Caco-2 (cell line): ENCODE data around the gene MYH13. TPM values are rescaled to one million over a fixed set of nuclear protein-coding genes. Genes with fewer than 3 reads are reported as not detected.

Experiments used
- BruUV-seq: library from RNA; stranded (reverse); fragments of 400-500 nt; replicated peaks from 2 replicates; lab custom pipeline; 2021; lab: Mats Ljungman, UMichigan
- CTCF ChIA-PET: fragments of 300-600 bp; sonication (Branson Sonifier 250); formaldehyde crosslinking; loops from one replicate; lab custom pipeline; 2022; ENCODE audit warnings: antibody characterized with exemption; lab: Charles Lee
- POLR2A ChIA-PET: fragments of 300-600 bp; sonication (Branson Sonifier 250); formaldehyde crosslinking; loops from one replicate; lab custom pipeline; 2022; ENCODE audit warnings: antibody characterized with exemption; lab: Charles Lee
- DNase-seq, 2 experiments: peaks; one replicate each; pipeline versions ENCODE4 v3.0.0 to v3.0.0-alpha.2; 2020 to 2022
- H3K27me3 ChIP-seq: replicated peaks from 2 replicates; pipeline ENCODE4 v1.6.0; 2011; ENCODE audit warnings: low read length; ENCODE audit not compliant: control insufficient read depth, insufficient read depth
- H3K36me3 ChIP-seq: 2 replicates; pipeline ENCODE4 v1.5.1; 2011; ENCODE audit warnings: low read length; ENCODE audit not compliant: control insufficient read depth, insufficient read depth
- H3K4me1 ChIP-seq: fragments of 250-450 bp; sonication (Bioruptor Pico); 2 replicates; pipeline ENCODE4 v1.5.1; 2020; ENCODE audit warnings: mild to moderate bottlenecking
- H3K4me3 ChIP-seq: 2 replicates; pipeline ENCODE4 v1.5.1; 2011; ENCODE audit warnings: low read depth, mild to moderate bottlenecking, control low read depth, low read length
- H3K9me3 ChIP-seq: fragments of 250-450 bp; sonication (Bioruptor Pico); 2 replicates; pipeline ENCODE4 v1.5.1; 2020; ENCODE audit warnings: mild to moderate bottlenecking, moderate library complexity
- H3K27ac Mint-ChIP-seq: one replicate; pipeline ENCODE4 v1.8.0; 2022; ENCODE audit warnings: mixed read lengths; ENCODE audit not compliant: unreplicated experiment
- H3K27me3 Mint-ChIP-seq: one replicate; pipeline ENCODE4 v1.8.0; 2022; ENCODE audit warnings: mixed read lengths; ENCODE audit not compliant: insufficient read depth, unreplicated experiment
- H3K36me3 Mint-ChIP-seq: one replicate; pipeline ENCODE4 v1.8.0; 2022; ENCODE audit warnings: mild to moderate bottlenecking, mixed read lengths; ENCODE audit not compliant: insufficient read depth, unreplicated experiment
- H3K4me1 Mint-ChIP-seq: one replicate; pipeline ENCODE4 v1.8.0; 2022; ENCODE audit warnings: low read depth, mixed read lengths; ENCODE audit not compliant: unreplicated experiment
- H3K4me3 Mint-ChIP-seq: one replicate; pipeline ENCODE4 v1.8.0; 2022; ENCODE audit warnings: mild to moderate bottlenecking, moderate library complexity, mixed read lengths; ENCODE audit not compliant: unreplicated experiment
- H3K9me3 Mint-ChIP-seq: one replicate; pipeline ENCODE4 v1.8.0; 2022; ENCODE audit warnings: mixed read lengths; ENCODE audit not compliant: unreplicated experiment
- CTCF ChIP-seq, 2 experiments: fragments of 200-600 bp in 1 of 2; IDR thresholded peaks; 1 replicate in 1 of 2; 2 replicates in 1 of 2; pipeline versions ENCODE4 v1.5.1 to v1.8.0; 2011 to 2022; ENCODE audit warnings: antibody characterized with exemption in 1 of 2, control low read depth in 1 of 2, inconsistent platforms in 1 of 2, low read depth in 1 of 2, low read length in 1 of 2, mild to moderate bottlenecking in 1 of 2, moderate library complexity in 1 of 2; ENCODE audit not compliant: insufficient read depth in 1 of 2, severe bottlenecking in 1 of 2, unreplicated experiment in 1 of 2
- intact Hi-C: fragments of 100-400 bp; cut with micrococcal nuclease; formaldehyde crosslinking; loops from one replicate; pipeline ENCODE4 v1.10.0; 2022; ENCODE audit not compliant: unreplicated experiment
- total RNA-seq: library from RNA; stranded (reverse); gene quantifications from 2 replicates; pipeline ENCODE4 v1.2.3, GENCODE V29; 2022

MYH13 gene
- total RNA-seq, 1 experiment from 2014 or later = not detected

- ChIA-PET CTCF (no interaction called here), POLR2A (no interaction called here)
- H3K36me3 ChIP-seq = no peaks in the 10 kb centered on the region
- Mint-ChIP-seq H3K36me3 (no peaks in the 10 kb centered on the region), H3K27me3 (peaks cover 3% of the 10 kb centered on the region), H3K4me1 (no peaks in the 10 kb centered on the region), H3K4me3 (no peak overlapping the region), H3K9me3 (no peaks in the 10 kb centered on the region), H3K27ac (no peak overlapping the region)
- no peak for DNase-seq
- no peak overlapping the region for H3K4me3 ChIP-seq
- TF ChIP-seq CTCF (IDR thresholded peaks at IDR 0.05; ENCODE audit: insufficient read depth in 1 of 2, low read depth in 1 of 2, low read length in 1 of 2, severe bottlenecking in 1 of 2, unreplicated experiment in 1 of 2) = no peak
- intact Hi-C loops = no loop called here
- H3K27me3 ChIP-seq = no peaks in the 10 kb centered on the region
- BruUV-seq = no TSS peak
- H3K9me3 ChIP-seq = no peaks in the 10 kb centered on the region
- no peaks in the 10 kb centered on the region for H3K4me1 ChIP-seq
Measured at GRCh38 chr17:10280068-10280467, 92.7 kb downstream of the MYH13 start.

GRCh38 chr17:10278218-10278617 is 94.6 kb downstream of the MYH13 start:
- Mint-ChIP-seq H3K4me1 (no peaks in the 10 kb centered on the region), H3K36me3 (no peaks in the 10 kb centered on the region), H3K4me3 (no peak overlapping the region), H3K9me3 (no peaks in the 10 kb centered on the region), H3K27ac (no peak overlapping the region), H3K27me3 (peaks cover 3% of the 10 kb centered on the region)
- no peak for TF ChIP-seq CTCF (IDR thresholded peaks at IDR 0.05; ENCODE audit: insufficient read depth in 1 of 2, low read depth in 1 of 2, low read length in 1 of 2, severe bottlenecking in 1 of 2, unreplicated experiment in 1 of 2)
- Histone ChIP-seq H3K9me3 (no peaks in the 10 kb centered on the region), H3K27me3 (no peaks in the 10 kb centered on the region), H3K36me3 (no peaks in the 10 kb centered on the region), H3K4me1 (no peaks in the 10 kb centered on the region), H3K4me3 (no peak overlapping the region)
- intact Hi-C loops = no loop called here
- no TSS peak for BruUV-seq
- CTCF ChIA-PET = no interaction called here
- POLR2A ChIA-PET = no interaction called here
- DNase-seq = no peak

GRCh38 chr17:10276436-10276835 is 96.4 kb downstream of the MYH13 start:
- Histone ChIP-seq H3K9me3 (no peaks in the 10 kb centered on the region), H3K4me3 (no peak overlapping the region), H3K36me3 (no peaks in the 10 kb centered on the region), H3K27me3 (no peaks in the 10 kb centered on the region), H3K4me1 (no peaks in the 10 kb centered on the region)
- no peak for DNase-seq
- ChIA-PET POLR2A (no interaction called here), CTCF (no interaction called here)
- no peaks in the 10 kb centered on the region for H3K36me3 Mint-ChIP-seq
- no peaks in the 10 kb centered on the region for H3K9me3 Mint-ChIP-seq
- no peak overlapping the region for H3K4me3 Mint-ChIP-seq
- intact Hi-C loops = no loop called here
- BruUV-seq = no TSS peak
- no peaks in the 10 kb centered on the region for H3K4me1 Mint-ChIP-seq
- H3K27ac Mint-ChIP-seq = no peak overlapping the region
- TF ChIP-seq CTCF (IDR thresholded peaks at IDR 0.05; ENCODE audit: insufficient read depth in 1 of 2, low read depth in 1 of 2, low read length in 1 of 2, severe bottlenecking in 1 of 2, unreplicated experiment in 1 of 2) = no peak
- peaks cover 9% of the 10 kb centered on the region for H3K27me3 Mint-ChIP-seq
